Hematopoietic multipotent progenitor cell treated with erythropoietin and hydrocortisone succinate and interleukin-3 and kit ligand, for 4 days (in vitro differentiated cells): ENCODE data around the gene XAGE5.
"Not testable (repeated sequence)": the region's sequence is repeated elsewhere in the genome, so short reads cannot be mapped to it uniquely, and the experiment has no call there.

Source experiments
- DNase-seq: peaks from one replicate; pipeline ENCODE4 v3.0.0-alpha.2; 2015

The XAGE5 gene, protein sequence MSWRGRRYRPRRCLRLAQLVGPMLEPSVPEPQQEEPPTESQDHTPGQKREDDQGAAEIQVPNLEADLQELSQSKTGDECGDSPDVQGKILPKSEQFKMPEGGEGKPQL

DNA sequence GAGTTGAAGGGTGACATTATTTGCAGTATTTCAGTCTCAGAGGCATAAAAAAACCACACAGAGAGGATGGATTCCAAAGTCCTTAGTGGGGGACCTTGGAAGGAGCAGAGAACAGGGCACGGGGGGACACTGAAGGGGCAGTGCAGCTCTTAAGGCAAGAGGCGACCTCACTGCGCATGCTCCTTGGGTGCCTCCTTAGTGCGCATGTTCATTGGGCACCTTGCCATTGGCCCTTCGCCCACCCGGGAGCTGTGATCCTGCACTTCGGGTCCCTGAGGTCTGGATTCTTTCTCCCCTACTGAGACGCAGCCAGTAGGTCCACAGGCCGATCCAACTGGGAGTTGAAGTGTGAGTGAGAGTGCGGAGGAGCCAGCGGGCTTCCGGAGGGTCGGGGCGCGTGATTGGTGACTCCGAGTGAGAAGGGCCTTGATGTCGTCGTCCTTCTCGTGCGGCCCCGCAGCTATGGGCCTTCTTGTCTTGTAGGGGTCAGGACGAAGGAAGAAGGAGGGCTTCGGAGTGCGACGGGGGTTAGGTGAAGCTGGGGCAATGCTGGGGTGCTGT, at the start of gene XAGE5:
TSS of gene XAGE5 (plus strand) at position 223 of the 561 bp plus-strand sequence. CDS start 1,280 bp downstream, outside the sequence.
- no peak for DNase-seq

DNA sequence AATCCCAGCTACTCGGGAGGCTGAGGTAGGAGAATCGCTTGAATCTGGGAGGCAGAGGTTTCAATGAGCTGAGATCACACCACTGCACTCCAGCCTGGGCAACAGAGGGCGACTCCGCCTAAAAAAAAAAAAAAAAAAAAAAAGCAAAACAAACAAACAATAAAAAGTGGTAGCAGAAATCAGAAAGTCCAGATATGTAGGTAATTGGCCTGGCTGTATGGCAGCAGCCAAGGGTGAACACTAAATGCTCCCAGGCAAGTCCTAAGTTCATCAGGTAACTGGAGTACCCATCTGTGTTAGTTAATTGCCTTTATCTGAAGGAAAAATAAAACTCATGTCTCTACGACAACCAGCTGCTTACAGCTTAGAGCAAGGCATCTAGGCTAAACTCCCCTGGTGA, 45.1 kb upstream of the XAGE5 start:
- DNase-seq = not testable (repeated sequence)

DNA sequence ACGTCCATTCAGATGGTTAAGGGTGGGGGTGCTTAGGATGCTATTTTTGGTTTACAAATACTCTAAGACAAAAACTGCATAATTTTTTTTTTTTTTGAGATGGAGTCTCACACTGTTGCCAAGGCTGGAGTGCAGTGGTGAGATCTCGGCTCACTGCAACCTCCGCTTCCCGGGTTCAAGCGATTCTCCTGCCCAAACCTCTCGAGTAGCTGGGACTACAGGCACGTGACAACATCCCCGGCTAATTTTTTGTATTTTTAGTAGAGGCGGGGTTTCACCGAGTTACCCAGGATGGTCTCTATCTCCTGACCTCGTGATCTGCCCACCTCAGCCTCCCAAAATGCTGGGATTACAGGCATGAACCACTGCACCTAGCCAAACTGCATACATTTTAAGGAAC, 37.6 kb upstream of the XAGE5 start:
- DNase-seq = not testable (repeated sequence)

DNA sequence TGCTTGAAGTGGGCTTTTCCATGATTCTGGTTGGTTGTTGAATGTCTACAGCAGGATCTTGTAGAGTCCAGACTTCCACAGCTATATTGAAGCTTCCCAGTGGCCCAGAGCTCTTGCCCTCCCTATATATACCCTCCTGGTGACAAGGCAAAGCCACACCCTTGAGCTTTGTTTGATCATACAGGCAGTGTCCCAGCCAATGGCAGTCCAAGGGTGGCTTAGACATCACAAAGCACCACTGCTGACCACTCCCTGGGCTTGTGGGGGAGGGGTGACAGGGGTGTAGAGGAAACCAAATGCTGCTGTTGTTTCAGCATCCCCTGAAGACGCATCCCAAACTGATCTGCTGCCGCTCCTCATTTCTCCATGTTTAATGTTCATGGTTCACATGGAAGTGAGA, 13.8 kb upstream of the XAGE5 start, which contains the start of gene SPANXN5:
TSS of gene SPANXN5 (minus strand) at position 101 of the 400 bp plus-strand sequence. CDS start at position 22, 79 bp downstream.
- DNase-seq = not testable (repeated sequence)

DNA sequence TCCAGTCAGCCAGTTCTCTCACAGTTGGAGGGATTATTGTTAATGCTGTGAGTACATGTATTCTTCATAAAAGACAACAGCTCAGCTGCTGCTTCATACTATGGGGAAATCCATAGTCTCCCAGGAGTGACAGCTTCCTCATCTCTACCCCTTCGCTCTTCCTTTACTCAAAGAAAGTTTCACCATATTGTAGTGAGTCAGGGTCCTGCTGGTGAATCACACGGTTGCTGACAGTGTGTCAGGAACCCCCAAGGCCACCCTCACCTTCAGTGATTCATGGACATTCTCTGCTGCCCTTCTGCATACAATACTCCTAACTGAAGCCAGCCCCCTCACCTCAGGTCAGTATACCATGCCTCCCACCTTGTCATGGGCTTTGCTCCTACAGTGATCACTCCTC, 6.2 kb upstream of the XAGE5 start:
- not testable (repeated sequence) for DNase-seq

DNA sequence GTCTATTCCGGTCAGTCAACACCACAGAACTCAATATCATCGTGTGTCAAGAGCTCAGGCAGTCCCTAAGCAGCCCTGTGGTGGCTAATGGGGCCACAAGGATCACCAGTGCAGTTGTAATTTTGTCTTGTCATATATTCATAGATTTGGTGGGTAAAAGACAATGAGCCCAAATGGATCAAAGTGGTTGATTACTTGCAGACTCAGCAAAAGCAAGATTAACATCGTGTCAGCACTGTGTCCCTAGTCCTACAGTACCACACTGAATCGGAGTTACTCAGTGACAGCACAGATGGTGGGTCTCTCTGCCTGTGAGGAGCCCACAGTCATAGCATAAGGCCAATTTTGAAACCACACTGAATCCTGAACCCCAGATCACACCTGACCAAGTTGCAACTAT, 8.7 kb downstream of the XAGE5 start:
- DNase-seq = no peak

DNA sequence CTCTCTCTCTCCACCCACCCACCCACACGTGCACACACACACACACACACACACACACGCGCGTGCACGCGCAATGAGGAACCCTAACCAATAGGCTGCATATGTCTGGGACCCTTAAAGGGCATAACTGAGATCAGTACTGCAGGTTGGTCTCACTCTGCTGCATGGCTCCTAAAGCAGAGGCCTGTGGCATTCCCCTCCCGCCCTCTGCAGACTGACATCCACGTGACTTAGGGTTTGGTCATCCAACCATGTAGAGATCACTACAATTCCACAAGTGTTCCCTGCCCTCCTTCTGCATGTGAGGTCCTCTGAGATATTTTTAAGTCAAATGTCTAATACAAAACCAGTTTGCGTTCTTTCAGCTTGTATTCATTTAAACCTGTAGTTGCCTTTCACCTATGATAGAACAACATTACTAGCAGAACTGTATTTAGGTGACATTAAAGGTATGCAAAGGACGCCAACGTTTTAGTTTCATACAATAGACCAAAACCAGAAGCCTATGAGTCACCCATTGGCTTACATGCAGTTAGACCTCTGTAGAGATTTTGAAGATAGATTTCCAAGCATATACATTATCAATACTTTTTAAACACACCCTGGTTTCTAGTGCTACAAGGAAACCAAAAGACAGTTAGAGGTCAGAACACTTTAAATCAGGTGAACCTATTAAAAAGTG, 10.1 kb downstream of the XAGE5 start:
- no peak for DNase-seq

DNA sequence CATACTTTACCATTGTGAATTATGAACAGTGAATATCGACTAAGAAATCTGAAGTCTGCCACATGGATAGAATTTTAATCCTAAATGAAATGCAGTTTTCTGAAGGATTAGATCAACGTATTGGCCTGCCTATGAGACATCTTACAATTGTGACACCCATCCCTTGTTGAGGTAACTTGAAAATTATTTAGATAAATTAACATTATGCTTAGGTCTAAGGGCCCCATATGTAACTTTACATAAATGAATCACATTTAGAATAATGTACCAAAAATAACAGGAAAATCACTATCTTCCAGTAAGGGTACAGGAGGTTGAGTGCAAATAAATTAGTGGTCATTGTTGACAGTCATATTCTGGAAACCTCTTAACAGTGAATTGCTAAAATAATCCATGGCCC, 13.5 kb downstream of the XAGE5 start:
- no peak for DNase-seq

DNA sequence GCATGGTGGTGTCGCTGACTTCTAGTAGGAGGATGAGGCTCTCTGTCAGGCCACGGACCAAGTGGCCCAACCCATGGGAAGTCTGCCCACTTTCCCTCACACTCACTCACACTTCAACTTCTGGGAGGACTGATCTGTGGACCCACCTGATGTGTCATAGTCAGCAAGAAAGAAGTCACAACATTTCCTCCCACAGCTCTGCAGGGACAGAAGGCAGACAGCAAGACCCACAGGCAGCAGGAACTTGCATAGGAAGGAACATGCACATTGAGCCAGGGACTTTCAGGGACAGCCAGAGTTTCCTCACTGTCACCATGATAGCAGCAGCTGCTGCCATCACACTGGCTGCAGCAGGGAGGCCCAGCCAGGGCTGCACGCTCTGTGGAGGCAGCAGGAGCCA, 19.5 kb downstream of the XAGE5 start:
- DNase-seq = no peak

DNA sequence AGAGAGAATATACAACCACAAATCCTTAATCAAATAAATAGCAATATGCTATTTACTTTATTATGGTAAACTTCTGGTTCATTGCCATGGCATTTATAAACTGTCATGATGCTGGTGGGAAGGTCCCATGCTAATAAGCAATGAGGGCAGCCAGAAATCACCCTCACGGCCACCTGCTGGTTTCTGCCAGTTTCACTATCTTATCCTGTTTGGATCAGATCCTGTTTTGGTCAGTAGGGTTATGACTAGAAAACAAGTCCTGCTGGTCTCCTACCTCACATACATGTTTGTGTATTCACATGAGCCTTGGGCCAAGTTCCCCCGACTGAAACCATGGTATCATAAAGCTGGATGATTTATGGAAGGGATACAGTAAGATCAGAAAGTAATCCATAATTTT, 28.1 kb downstream of the XAGE5 start:
- DNase-seq = no peak

DNA sequence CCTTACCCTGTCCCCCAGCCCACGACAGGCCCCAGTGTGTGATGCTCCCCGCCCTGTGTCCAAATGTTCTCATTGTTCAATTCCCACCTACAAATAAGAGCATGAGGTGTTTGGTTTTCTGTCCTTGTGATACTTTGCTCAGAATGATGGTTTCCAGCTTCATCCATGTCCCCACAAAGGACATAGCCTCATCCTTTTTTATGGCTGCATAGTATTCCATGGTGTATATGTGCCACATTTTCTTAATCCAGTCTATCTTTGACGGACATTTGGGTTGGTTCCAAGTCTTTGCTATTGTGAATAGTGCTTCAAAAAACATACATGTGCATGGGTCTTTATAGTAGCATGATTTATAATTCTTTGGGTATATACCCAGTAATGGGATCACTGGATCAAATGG, 32.5 kb downstream of the XAGE5 start:
- DNase-seq = not testable (repeated sequence)

DNA sequence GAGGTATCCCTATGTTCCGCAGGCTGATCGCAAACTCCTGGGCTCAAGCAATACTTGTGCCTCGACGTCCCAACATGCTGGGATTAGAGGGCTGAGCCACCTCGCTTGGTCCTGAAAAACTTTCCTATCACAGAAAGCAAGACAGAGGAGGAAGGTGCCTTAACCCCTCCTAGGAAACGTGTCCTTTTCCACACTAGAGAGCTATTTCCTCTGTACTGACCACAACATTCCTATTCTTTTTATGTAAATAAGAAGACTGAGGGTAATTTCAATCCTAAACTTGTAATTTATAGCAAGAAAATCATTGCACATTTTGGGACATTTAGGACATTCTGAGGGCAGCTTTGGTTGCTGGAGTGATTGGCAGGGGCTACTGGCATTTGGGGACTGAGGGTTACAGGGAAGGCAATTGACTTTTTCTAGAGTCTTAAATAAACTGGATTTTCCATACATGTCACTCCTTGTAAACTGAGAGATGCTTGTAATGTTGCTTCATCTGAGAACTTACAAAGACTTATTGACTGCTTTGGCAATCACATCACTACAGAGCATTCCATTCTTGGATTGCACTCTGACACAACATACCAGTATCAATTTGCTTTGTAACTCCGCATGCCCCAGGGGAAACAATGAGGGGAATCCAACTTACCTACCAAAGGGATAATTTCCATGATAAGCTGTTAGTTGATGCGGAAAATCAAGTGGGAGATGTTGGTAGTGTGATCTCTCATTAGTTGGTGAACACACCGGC, 41.2 kb downstream of the XAGE5 start:
- DNase-seq = no peak

DNA sequence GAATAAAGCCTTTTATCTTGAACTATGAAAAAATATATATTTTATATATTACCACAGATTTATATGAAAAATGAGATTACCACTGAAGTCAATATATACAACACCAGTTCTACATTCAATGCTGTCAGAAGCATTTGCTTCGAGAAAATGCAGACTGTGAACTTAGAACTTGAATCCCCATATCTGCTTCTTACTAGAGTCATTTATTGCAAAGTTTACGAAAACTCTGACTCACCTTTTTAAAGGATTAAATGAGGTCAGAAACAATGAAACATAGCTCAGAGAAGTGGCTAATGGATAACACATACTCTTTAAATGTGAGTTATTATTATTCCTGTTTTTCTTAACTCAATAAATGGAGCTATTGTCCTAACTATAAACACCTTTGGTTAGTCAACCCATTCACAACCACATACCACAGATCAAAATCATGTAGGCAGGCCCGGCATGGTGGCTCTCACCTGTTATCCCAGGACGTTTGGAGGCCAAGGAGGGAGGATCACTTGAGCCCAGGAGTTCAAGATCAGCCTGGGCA, 46.0 kb downstream of the XAGE5 start:
- DNase-seq = not testable (repeated sequence)

DNA sequence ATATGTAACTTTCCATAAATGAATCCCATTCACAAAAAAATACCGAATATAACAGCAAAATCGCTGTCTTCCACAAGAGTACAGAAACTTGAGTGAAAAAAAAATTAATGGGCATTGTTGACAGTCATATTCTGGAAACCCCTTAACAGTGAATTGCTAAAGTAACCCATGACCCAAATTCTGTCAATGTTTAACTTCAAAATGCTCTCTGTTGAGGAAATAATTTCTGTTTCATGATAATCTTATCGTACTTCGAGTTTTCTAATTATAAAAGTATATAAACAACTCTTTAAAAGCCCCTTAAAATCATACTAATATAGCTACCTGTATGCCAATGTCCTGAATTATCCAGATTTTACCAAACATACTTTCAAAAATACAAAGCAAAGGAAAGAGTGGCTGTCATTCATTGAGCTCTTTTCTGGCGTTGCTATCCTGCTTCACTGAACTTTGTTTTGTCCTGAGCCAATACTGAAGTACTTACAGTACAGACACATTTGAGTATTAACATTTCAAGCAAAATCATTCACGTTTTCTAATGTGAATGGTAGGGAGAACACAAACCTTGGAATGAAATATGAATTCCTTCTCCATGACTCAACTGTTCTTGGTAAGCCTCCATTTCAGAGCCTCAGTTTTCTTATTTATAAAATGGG, 54.4 kb downstream of the XAGE5 start:
- DNase-seq = no peak
